Stimulated activated CD4-positive, alpha-beta T cell treated with anti-CD3 and anti-CD28 coated beads, Interleukin-15, amount 100 ng/mL, for 24 hours (primary cell): ENCODE measurements around the gene VAPB.
"Not testable (repeated sequence)": the region's sequence is repeated elsewhere in the genome, so short reads cannot be mapped to it uniquely, and the experiment has no call there.

ENCODE experiments used
- DNase-seq: peaks from one replicate; pipeline ENCODE4 v3.0.0-alpha.2; 2020

Gene VAPB

DNA sequence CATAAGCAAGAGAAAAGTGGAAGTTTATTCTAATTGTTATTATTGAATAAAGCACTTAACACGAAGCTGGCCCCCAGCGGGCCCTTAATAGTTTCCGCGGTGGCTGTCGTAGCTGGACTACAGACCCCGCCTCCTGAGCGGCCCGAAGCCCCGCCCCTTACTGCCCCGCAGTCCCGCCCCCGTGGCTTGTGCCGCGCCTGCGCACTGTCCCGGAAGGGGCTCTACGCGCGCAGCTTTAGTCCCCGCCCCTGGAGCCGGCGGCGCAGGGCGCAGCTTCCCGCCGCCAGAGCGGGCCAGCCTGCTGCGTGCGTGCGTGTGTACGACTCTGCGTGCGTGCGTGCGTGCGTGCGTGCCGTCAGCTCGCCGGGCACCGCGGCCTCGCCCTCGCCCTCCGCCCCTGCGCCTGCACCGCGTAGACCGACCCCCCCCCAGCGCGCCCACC lies at the start of gene VAPB:
Gene VAPB, plus strand, starts transcription at position 348 of the 442 bp plus-strand sequence. CDS start 231 bp downstream, outside the sequence.
- peak; percentile 96 for DNase-seq

GRCh38 chr20:58339741-58340140 lies 49.3 kb upstream of the VAPB start:
- DNase-seq: no peak

- no peak for DNase-seq
Observed at GRCh38 chr20:58340151-58340550, 48.9 kb upstream of the VAPB start.

DNA sequence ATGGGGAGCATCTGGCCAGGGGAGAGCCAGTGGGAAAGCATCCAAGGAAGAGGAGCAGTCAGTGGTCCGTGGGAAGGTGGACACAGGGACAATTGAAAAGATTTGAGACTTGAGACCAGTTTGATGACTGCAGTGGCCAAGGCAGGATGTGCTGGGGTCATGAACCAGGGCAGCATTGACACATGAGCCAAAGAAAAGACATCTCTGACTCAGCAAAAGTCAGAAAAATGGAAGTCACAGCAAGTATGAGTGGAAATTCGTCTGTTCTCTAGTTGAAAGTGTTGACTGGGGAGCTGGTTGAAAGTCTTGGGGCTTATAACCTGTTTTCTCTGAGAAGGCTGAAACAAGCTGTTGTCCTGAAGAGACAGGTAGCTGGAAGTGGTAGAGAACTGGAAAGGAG lies 48.2 kb upstream of the VAPB start:
- no peak for DNase-seq

DNA sequence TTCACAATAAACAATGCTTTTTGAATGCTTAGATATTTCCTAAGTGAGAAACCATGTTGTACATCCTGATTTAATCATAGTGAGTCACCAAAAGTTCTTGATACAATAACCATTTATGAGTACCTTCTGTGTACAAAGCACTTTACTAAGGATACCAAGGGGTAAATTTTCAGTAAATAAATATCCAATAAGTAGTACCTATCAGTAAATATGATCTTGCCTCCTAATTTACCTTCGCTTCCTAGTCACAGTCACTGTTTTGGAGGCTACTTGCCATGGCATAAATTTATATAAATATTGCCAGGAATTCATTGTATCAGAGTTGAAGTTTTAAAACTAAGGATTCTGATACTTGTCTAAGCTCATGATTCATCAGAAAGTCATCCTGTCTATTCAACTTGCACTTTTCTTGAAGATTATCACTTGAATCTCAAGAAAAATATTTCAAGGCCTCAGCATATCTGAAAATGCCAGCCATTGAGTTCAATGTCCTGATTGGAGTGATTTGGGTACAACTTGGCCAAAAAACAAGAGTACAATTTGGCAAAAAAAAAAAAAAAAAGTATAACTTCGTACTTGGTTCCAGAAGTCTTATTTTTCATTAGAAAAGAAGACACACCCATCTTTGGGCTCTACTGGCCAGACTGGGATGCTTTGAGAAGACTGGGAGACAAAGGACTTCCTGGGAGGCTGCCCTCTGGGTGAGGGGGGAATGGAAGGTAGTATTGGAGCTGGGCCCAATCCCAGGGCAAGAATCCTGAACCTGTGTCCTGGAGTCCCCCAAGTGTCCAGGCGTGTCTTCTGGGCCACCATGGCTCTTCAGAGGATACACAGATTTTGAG lies 46.7 kb upstream of the VAPB start:
- DNase-seq: no peak

GRCh38 chr20:58344741-58345140 lies 44.3 kb upstream of the VAPB start:
- no peak for DNase-seq

GRCh38 chr20:58349570-58349969 lies 39.5 kb upstream of the VAPB start:
- DNase-seq: no peak

DNA sequence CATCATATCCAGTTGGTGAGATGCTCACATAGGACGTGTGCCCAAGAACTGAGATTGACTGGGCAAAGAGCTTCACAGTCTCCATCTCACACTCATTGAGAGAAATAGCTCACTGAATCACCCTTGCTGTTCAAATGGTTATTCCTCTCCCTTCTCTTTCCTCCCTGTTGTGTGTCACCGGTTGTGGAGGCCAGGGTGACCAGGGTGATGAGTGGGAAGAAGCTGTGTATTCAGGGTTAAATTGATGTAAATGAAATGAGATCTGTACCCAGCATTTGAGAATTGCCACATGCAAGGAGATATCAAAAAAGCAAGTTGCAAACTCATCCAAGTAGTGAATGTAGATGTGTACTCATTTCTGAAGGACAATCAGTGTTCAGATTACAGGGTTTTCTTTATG lies 36.6 kb upstream of the VAPB start:
- DNase-seq: peak; percentile 11

DNA sequence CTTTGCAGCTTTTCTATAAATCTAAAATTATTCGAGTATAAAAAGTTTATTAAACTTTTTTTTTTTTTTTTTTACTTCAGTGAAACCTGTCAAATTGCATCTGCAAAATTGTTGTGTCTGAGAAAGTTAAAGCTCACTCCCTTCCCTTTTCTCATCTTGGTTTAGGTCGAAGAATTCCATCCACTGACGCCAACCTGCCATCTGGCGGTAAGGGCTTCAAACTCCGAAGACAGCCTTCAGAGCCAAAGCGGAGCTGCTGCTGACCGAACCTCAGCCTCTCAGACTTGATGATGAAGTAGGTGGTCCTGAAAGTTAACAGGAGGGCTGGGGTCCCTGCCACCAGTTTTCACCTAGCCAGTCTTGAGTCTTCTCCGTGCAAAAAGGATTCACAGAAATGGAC lies 29.6 kb upstream of the VAPB start:
- no peak for DNase-seq

- DNase-seq: no peak
Observed at GRCh38 chr20:58360936-58361335, 28.1 kb upstream of the VAPB start.

- peak; percentile 4 for DNase-seq
Observed at GRCh38 chr20:58361481-58362205, 27.4 kb upstream of the VAPB start.

GRCh38 chr20:58362206-58362516 lies 26.9 kb upstream of the VAPB start:
- no peak for DNase-seq

GRCh38 chr20:58362970-58363369 lies 26.1 kb upstream of the VAPB start:
- DNase-seq: no peak

GRCh38 chr20:58366866-58367265 lies 22.2 kb upstream of the VAPB start:
- DNase-seq: no peak

DNA sequence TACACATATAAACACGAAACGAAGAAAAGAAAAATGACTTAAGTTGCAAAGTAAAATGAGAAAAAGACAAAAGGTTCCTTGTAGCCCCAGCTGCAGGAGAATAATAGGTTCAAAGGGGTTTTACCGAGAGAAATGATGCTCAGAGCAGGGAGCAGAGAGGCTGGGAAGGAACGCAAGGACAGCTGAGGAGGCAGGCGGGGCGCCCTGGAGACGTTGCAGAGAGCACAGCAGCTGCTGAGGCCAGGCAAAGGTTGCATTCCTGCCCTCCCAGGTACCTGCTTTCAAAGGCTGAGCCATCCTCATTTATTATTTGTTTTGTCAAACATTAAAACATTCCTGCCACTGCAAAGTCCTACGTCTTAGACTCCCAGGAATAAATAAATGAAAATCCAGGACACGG lies 16.2 kb upstream of the VAPB start:
- no peak for DNase-seq

DNA sequence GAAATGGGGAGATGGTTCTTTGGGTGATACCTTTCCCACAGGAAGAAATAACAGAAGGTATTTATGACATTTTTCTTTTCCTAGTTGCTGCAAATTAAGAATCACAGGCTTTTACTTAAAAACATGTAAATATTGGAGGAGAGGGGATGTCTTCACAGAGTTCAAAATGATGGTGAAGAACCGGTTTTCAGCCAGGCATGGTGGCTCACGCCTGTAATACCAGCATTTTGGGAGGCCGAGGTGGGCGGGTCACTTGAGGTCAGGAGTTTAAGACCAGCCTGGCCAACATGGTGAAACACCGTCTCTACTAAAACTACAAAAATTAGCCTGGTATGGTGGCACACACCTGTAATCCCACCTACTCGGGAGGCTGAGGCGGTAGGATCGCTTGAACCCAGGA lies 15.7 kb upstream of the VAPB start:
- not testable (repeated sequence) for DNase-seq

- no peak for DNase-seq
Observed at GRCh38 chr20:58374027-58374850, 14.8 kb upstream of the VAPB start.

DNA sequence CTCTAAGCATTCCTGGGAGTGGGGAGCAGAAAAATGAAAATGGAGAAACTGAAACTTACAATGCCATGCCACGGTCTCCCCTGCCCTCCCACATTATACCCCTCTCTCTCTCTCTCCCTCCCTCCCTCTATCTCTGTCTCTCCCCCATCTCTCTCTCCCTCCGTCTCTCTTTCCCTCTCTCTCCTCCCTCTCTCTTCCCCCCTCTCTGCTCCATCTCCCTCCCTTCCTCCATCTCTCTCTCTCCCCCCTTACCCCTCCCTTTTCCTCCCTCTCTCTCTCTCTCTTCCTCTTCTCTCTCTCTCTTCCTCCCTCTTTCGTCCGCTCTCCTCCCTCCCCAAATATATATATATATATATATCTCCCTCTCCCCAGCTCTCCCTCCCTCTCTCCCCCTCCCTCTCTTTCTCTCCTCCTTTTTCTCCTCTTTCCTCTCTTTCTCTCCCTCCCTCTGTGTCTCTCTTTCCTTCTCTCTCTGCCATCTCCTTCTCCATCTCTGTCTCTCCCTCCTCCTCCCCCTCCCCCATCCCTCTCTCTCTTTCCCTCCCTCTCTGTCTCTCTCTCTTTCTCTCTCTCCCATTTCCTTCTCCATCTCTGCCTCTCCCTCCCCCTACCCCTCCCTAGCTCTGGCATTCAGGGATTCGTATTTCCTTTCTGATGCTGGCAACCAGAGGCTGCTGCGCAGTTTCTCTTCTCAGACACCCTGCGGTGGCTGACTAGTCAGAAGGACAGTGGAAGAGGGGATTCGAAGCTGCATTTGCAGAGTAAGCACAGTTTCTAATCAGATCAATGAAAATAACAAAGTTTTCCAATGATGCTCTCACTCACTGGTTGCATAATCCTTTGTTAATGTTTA lies 13.9 kb upstream of the VAPB start:
- no peak for DNase-seq

DNA sequence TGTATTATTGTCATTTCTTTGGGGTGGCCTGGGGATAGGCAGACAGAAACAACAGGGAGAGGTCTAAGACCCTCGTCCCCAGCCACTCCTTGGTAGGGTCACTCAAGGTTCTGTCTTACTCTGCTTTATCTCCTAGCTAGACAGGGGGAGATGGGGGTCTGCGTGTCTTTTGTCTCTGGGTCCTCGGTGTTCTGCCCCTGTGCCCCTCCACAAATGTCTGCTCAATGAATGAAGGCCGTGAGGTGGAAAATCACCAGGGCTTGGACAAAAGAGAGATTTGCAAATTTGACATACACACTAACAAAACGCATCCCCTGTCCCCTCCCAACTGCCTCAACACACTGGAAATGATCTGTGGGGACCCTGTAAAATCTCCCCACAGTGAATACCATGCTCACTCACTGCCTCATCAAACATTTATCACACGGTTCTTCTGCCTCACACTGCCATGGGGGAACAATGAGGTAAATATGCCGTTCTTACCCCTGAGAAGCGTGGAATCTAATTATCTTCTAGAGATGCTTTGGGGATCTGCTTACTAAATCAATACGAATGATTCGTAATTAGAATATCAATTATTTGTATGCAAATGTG lies 13.2 kb upstream of the VAPB start:
- DNase-seq: no peak

GRCh38 chr20:58377017-58377416 lies 12.0 kb upstream of the VAPB start:
- DNase-seq: no peak

- no peak for DNase-seq
Observed at GRCh38 chr20:58377766-58378401, 11.1 kb upstream of the VAPB start.

GRCh38 chr20:58378704-58379103 lies 10.3 kb upstream of the VAPB start:
- no peak for DNase-seq
